Vein endothelial cell (primary cell): ENCODE measurements around the gene ADGRB2. TPM values are rescaled to one million over a fixed set of nuclear protein-coding genes. Genes with fewer than 3 reads are reported as not detected.

Source experiments
- small RNA-seq: library from RNA; depleted of rRNA; stranded (forward); fragments of <200 nt; gene quantifications from one replicate; pipeline ENCODE3, GENCODE V24; 2012
- total RNA-seq: library from RNA; depleted of rRNA; stranded (reverse); fragments of >200 nt; gene quantifications from 2 replicates; pipeline ENCODE4 v1.2.3, GENCODE V29; 2012

The ADGRB2 gene
- 0.19 and 0.65 TPM in 2 replicates for total RNA-seq

GRCh38 chr1:31764312-31765040, at the start of gene ADGRB2:
Gene ADGRB2, minus strand, starts transcription at chr1:31764340. Its CDS starts 7,119 bp downstream, at chr1:31757221.

GRCh38 chr1:31703431-31704270, 60.5 kb downstream of the ADGRB2 start, which contains the start of gene COL16A1:
Gene COL16A1, minus strand, starts transcription at chr1:31704017. Its CDS starts 1,824 bp downstream, at chr1:31702193.

Small RNA genes within 50 kb of the gene (small RNA-seq; reads per million reads assigned to genes)
- gene MIR4254 = not detected

Other genes with a start within 250 kb of the ADGRB2 start
- gene TINAGL1, start 187.8 kb downstream of the ADGRB2 start, total RNA-seq = 519 and 655 TPM in 2 replicates
- 1.3 and 2.0 TPM in 2 replicates for gene HCRTR1, start 146.7 kb downstream of the ADGRB2 start, total RNA-seq
- gene PEF1, start 119.5 kb downstream of the ADGRB2 start, total RNA-seq = 91.6 and 96.7 TPM in 2 replicates
- 0.65 and 0.86 TPM in 2 replicates for gene COL16A1, start 60.3 kb downstream of the ADGRB2 start, total RNA-seq
- 31.4 and 53.6 TPM in 2 replicates for gene SPOCD1, start 51.7 kb upstream of the ADGRB2 start, total RNA-seq
- 234 and 338 TPM in 2 replicates for gene PTP4A2, start 174.0 kb upstream of the ADGRB2 start, total RNA-seq
- gene KHDRBS1, start 249.5 kb upstream of the ADGRB2 start, total RNA-seq = 72.8 and 82.4 TPM in 2 replicates